HEK293 (cell line): ENCODE measurements around the gene FAM193B.

Experiments used
- TSHZ1 ChIP-seq: fragments of 450-650 bp; formaldehyde crosslinking; IDR thresholded peaks from 2 replicates; pipeline ENCODE4 v1.5.1; 2016; ENCODE audit warnings: missing biosample characterization, missing genetic modification characterization, borderline replicate concordance
- ZNF544 ChIP-seq: fragments of 450-650 bp; formaldehyde crosslinking; IDR thresholded peaks from 2 replicates; pipeline ENCODE4 v1.5.0; 2017; ENCODE audit warnings: missing biosample characterization, missing genetic modification characterization
- TF ChIP-seq, protein P1 (sequence below): fragments of 450-650 bp; formaldehyde crosslinking; IDR thresholded peaks from 2 replicates; pipeline ENCODE4 v1.5.1; 2016; ENCODE audit warnings: missing biosample characterization, missing genetic modification characterization, borderline replicate concordance
- TF ChIP-seq, protein P2 (sequence below): fragments of 450-650 bp; formaldehyde crosslinking; conservative IDR thresholded peaks from 2 replicates; pipeline ENCODE4 v1.5.1; 2016; ENCODE audit warnings: low read depth, missing biosample characterization, missing genetic modification characterization
- TF ChIP-seq, protein P3 (sequence below): fragments of 450-650 bp; formaldehyde crosslinking; IDR thresholded peaks from 2 replicates; pipeline ENCODE4 v1.5.1; 2016; ENCODE audit warnings: missing biosample characterization, missing genetic modification characterization, low read depth
- TF ChIP-seq, protein P4 (sequence below): fragments of 450-650 bp; formaldehyde crosslinking; IDR thresholded peaks from 2 replicates; pipeline ENCODE4 v1.5.1; 2016; ENCODE audit warnings: missing biosample characterization, missing genetic modification characterization
- TF ChIP-seq, protein P5 (sequence below): fragments of 450-650 bp; formaldehyde crosslinking; IDR thresholded peaks from 2 replicates; pipeline ENCODE4 v1.5.0; 2017; ENCODE audit warnings: missing biosample characterization, missing genetic modification characterization, borderline replicate concordance
- TF ChIP-seq, protein P6 (sequence below): fragments of 450-650 bp; formaldehyde crosslinking; conservative IDR thresholded peaks from 2 replicates; pipeline ENCODE4 v1.5.1; 2016; ENCODE audit warnings: low read depth, missing biosample characterization, missing genetic modification characterization

FAM193B gene

DNA sequence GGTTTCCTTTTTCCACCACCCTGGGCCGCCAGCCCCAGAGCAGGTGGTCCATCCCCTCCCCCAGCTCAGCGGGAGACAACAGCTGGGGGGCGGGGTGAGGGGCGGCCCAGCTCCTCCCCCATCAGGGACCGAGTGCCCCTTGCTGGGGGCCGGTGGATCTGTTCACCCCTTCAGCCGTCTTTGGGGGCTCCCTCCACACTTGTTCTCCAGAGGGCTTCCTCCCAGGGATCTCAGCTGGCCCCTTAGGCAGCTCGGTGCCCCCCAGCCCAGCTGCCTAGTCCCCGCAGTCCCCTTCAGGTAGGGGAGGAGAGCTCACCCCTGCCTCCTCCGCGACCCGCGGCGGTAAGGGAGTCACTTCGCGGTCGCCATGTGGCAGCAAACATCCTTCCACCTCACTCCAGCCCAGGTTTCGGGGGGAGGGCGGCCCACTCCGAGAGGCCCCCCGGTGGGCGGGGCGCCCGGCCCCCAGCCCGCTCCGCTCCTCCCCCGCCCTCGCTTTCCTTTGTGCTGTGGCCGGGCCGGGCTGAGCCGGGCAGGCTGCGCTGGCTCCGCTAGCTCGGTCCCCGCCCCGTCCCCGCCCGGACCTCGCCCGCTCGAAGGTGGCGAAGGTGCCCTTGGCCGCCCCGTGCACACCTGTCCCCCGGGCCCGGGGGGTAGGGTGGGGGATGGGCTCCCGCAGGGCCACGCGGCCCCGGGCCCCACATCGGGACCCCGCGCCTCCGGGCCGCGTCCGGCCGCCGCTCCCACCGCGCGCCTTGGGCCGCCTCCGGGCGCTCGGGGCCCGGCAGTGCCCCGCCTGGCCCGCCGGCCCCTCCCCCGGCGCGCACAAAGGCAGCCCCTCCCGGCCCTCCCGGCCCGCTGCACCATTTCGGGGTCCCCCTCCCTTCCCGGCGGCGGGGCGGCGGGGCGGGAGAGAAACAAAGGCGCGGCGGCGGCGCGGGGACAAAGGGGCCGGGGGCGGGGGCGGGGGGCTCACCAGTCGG, 81.6 kb downstream of the FAM193B start (continued):
- TF ChIP-seq, protein P1, sequence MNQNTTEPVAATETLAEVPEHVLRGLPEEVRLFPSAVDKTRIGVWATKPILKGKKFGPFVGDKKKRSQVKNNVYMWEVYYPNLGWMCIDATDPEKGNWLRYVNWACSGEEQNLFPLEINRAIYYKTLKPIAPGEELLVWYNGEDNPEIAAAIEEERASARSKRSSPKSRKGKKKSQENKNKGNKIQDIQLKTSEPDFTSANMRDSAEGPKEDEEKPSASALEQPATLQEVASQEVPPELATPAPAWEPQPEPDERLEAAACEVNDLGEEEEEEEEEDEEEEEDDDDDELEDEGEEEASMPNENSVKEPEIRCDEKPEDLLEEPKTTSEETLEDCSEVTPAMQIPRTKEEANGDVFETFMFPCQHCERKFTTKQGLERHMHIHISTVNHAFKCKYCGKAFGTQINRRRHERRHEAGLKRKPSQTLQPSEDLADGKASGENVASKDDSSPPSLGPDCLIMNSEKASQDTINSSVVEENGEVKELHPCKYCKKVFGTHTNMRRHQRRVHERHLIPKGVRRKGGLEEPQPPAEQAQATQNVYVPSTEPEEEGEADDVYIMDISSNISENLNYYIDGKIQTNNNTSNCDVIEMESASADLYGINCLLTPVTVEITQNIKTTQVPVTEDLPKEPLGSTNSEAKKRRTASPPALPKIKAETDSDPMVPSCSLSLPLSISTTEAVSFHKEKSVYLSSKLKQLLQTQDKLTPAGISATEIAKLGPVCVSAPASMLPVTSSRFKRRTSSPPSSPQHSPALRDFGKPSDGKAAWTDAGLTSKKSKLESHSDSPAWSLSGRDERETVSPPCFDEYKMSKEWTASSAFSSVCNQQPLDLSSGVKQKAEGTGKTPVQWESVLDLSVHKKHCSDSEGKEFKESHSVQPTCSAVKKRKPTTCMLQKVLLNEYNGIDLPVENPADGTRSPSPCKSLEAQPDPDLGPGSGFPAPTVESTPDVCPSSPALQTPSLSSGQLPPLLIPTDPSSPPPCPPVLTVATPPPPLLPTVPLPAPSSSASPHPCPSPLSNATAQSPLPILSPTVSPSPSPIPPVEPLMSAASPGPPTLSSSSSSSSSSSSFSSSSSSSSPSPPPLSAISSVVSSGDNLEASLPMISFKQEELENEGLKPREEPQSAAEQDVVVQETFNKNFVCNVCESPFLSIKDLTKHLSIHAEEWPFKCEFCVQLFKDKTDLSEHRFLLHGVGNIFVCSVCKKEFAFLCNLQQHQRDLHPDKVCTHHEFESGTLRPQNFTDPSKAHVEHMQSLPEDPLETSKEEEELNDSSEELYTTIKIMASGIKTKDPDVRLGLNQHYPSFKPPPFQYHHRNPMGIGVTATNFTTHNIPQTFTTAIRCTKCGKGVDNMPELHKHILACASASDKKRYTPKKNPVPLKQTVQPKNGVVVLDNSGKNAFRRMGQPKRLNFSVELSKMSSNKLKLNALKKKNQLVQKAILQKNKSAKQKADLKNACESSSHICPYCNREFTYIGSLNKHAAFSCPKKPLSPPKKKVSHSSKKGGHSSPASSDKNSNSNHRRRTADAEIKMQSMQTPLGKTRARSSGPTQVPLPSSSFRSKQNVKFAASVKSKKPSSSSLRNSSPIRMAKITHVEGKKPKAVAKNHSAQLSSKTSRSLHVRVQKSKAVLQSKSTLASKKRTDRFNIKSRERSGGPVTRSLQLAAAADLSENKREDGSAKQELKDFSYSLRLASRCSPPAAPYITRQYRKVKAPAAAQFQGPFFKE, result no peak
- TF ChIP-seq, protein P2, sequence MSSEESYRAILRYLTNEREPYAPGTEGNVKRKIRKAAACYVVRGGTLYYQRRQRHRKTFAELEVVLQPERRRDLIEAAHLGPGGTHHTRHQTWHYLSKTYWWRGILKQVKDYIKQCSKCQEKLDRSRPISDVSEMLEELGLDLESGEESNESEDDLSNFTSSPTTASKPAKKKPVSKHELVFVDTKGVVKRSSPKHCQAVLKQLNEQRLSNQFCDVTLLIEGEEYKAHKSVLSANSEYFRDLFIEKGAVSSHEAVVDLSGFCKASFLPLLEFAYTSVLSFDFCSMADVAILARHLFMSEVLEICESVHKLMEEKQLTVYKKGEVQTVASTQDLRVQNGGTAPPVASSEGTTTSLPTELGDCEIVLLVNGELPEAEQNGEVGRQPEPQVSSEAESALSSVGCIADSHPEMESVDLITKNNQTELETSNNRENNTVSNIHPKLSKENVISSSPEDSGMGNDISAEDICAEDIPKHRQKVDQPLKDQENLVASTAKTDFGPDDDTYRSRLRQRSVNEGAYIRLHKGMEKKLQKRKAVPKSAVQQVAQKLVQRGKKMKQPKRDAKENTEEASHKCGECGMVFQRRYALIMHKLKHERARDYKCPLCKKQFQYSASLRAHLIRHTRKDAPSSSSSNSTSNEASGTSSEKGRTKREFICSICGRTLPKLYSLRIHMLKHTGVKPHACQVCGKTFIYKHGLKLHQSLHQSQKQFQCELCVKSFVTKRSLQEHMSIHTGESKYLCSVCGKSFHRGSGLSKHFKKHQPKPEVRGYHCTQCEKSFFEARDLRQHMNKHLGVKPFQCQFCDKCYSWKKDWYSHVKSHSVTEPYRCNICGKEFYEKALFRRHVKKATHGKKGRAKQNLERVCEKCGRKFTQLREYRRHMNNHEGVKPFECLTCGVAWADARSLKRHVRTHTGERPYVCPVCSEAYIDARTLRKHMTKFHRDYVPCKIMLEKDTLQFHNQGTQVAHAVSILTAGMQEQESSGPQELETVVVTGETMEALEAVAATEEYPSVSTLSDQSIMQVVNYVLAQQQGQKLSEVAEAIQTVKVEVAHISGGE, result no peak
- TF ChIP-seq, protein P3, sequence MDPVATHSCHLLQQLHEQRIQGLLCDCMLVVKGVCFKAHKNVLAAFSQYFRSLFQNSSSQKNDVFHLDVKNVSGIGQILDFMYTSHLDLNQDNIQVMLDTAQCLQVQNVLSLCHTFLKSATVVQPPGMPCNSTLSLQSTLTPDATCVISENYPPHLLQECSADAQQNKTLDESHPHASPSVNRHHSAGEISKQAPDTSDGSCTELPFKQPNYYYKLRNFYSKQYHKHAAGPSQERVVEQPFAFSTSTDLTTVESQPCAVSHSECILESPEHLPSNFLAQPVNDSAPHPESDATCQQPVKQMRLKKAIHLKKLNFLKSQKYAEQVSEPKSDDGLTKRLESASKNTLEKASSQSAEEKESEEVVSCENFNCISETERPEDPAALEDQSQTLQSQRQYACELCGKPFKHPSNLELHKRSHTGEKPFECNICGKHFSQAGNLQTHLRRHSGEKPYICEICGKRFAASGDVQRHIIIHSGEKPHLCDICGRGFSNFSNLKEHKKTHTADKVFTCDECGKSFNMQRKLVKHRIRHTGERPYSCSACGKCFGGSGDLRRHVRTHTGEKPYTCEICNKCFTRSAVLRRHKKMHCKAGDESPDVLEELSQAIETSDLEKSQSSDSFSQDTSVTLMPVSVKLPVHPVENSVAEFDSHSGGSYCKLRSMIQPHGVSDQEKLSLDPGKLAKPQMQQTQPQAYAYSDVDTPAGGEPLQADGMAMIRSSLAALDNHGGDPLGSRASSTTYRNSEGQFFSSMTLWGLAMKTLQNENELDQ (tag by site-specific recombination), result no peak
- TF ChIP-seq TSHZ1 (tag by site-specific recombination) (no peak), ZNF544 (no peak)
- TF ChIP-seq, protein P4, sequence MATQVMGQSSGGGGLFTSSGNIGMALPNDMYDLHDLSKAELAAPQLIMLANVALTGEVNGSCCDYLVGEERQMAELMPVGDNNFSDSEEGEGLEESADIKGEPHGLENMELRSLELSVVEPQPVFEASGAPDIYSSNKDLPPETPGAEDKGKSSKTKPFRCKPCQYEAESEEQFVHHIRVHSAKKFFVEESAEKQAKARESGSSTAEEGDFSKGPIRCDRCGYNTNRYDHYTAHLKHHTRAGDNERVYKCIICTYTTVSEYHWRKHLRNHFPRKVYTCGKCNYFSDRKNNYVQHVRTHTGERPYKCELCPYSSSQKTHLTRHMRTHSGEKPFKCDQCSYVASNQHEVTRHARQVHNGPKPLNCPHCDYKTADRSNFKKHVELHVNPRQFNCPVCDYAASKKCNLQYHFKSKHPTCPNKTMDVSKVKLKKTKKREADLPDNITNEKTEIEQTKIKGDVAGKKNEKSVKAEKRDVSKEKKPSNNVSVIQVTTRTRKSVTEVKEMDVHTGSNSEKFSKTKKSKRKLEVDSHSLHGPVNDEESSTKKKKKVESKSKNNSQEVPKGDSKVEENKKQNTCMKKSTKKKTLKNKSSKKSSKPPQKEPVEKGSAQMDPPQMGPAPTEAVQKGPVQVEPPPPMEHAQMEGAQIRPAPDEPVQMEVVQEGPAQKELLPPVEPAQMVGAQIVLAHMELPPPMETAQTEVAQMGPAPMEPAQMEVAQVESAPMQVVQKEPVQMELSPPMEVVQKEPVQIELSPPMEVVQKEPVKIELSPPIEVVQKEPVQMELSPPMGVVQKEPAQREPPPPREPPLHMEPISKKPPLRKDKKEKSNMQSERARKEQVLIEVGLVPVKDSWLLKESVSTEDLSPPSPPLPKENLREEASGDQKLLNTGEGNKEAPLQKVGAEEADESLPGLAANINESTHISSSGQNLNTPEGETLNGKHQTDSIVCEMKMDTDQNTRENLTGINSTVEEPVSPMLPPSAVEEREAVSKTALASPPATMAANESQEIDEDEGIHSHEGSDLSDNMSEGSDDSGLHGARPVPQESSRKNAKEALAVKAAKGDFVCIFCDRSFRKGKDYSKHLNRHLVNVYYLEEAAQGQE (tag by site-specific recombination), result no peak
- TF ChIP-seq, protein P5, sequence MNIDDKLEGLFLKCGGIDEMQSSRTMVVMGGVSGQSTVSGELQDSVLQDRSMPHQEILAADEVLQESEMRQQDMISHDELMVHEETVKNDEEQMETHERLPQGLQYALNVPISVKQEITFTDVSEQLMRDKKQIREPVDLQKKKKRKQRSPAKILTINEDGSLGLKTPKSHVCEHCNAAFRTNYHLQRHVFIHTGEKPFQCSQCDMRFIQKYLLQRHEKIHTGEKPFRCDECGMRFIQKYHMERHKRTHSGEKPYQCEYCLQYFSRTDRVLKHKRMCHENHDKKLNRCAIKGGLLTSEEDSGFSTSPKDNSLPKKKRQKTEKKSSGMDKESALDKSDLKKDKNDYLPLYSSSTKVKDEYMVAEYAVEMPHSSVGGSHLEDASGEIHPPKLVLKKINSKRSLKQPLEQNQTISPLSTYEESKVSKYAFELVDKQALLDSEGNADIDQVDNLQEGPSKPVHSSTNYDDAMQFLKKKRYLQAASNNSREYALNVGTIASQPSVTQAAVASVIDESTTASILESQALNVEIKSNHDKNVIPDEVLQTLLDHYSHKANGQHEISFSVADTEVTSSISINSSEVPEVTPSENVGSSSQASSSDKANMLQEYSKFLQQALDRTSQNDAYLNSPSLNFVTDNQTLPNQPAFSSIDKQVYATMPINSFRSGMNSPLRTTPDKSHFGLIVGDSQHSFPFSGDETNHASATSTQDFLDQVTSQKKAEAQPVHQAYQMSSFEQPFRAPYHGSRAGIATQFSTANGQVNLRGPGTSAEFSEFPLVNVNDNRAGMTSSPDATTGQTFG (tag by site-specific recombination), result no peak
- TF ChIP-seq, protein P6, sequence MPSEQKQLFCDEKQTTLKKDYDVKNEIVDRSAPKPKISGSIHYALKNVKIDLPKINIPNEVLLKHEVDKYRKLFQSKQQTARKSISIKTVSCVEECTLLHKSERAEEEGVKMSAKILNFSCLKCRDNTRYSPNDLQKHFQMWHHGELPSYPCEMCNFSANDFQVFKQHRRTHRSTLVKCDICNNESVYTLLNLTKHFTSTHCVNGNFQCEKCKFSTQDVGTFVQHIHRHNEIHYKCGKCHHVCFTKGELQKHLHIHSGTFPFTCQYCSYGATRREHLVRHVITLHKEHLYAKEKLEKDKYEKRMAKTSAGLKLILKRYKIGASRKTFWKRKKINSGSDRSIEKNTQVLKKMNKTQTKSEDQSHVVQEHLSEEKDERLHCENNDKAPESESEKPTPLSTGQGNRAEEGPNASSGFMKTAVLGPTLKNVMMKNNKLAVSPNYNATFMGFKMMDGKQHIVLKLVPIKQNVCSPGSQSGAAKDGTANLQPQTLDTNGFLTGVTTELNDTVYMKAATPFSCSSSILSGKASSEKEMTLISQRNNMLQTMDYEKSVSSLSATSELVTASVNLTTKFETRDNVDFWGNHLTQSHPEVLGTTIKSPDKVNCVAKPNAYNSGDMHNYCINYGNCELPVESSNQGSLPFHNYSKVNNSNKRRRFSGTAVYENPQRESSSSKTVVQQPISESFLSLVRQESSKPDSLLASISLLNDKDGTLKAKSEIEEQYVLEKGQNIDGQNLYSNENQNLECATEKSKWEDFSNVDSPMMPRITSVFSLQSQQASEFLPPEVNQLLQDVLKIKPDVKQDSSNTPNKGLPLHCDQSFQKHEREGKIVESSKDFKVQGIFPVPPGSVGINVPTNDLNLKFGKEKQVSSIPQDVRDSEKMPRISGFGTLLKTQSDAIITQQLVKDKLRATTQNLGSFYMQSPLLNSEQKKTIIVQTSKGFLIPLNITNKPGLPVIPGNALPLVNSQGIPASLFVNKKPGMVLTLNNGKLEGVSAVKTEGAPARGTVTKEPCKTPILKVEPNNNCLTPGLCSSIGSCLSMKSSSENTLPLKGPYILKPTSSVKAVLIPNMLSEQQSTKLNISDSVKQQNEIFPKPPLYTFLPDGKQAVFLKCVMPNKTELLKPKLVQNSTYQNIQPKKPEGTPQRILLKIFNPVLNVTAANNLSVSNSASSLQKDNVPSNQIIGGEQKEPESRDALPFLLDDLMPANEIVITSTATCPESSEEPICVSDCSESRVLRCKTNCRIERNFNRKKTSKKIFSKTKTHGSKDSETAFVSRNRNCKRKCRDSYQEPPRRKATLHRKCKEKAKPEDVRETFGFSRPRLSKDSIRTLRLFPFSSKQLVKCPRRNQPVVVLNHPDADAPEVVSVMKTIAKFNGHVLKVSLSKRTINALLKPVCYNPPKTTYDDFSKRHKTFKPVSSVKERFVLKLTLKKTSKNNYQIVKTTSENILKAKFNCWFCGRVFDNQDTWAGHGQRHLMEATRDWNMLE (tag by site-specific recombination), result no peak
